Right cardiac atrium (tissue), 5 donors: Measurements from ENCODE around the gene UPP1. TPM values are rescaled to one million over a fixed set of nuclear protein-coding genes. Genes with fewer than 3 reads are reported as not detected.

Source experiments
- ATAC-seq, 2 donors: fragments of 200-7000 bp; cut with Tn5 transposase; one replicate each; pipeline versions ENCODE4 v1.8.0 to v1.9.1; 2020; ENCODE audit warnings: moderate library complexity in 2 of 2, mild to moderate bottlenecking in 1 of 2
- DNase-seq, 3 donors: peaks; one replicate each; pipeline ENCODE4 v3.0.0-alpha.2; 2020
- H3K27ac ChIP-seq: one replicate; pipeline ENCODE4 v1.5.1; 2013; ENCODE audit warnings: mild to moderate bottlenecking, low read length, control low read depth, moderate library complexity
- H3K27me3 ChIP-seq: one replicate; pipeline ENCODE4 v1.6.1; 2013; ENCODE audit not compliant: control insufficient read depth, insufficient read depth
- H3K4me1 ChIP-seq: one replicate; pipeline ENCODE4 v1.6.1; 2013; ENCODE audit warnings: low read length; ENCODE audit not compliant: control insufficient read depth, insufficient read depth
- H3K4me3 ChIP-seq: one replicate; pipeline ENCODE4 v1.5.1; 2013; ENCODE audit warnings: low read length, control low read depth
- H3K9me3 ChIP-seq: one replicate; pipeline ENCODE4 v1.6.1; 2013; ENCODE audit warnings: low read length; ENCODE audit not compliant: control insufficient read depth
- WGBS: extraction: QIAGEN DNeasy Blood & Tissue Kit; methylation state at CpG from one replicate; pipeline ENCODE4 v1.1.7; 2013; 5-methylcytosine and 5-hydroxymethylcytosine counted together
- intact Hi-C, 4 donors: fragments of 100-400 bp; cut with DNase I; formaldehyde crosslinking; loops; one replicate each; pipeline versions ENCODE4 v1.11.0 to v1.14.0; 2022 to 2023
- long read RNA-seq, 4 donors: library from polyadenylated mRNA; unstranded; transcript quantifications; one replicate each; pipeline ENCODE4 v2.0.0, GENCODE V29; 2020 to 2021
- polyA plus RNA-seq: library from polyadenylated mRNA; stranded (reverse); fragments of 200-250 nt; gene quantifications from one replicate; pipeline ENCODE4 v1.2.3, GENCODE V29; 2013
- total RNA-seq, 4 donors: library from RNA; stranded (reverse); fragmentation: NEBNext Ultra II Directional; extraction: Animal tissue kit (Norgen Biotek cat#: 25700); gene quantifications; one replicate each; pipeline ENCODE4 v1.2.1, GENCODE V29; 2021
- donor health status: healthy with polysubstance abuse.
- donor health status: DM: no; HTN: yes; CAD: no.
- donor health status: DM: no; HTN: no; CAD: no.
- donor health status: DM: no; HTN: yes; CAD: no; lungs with severe emphysema.
- donor health status: DM: yes; HTN: yes; CAD: no.

The UPP1 gene
- total RNA-seq (10 to 100 TPM; 20.6 to 29.0 (median 23.5) TPM), polyA plus RNA-seq (17.3 TPM)
- long read RNA-seq, donor 1, transcript UPP1-202 (6 exons, 955 nt) = major isoform, 11 of 21 reads
- long read RNA-seq, donor 1, partial matches to known transcripts = 2 of 21 reads
- long read RNA-seq, donor 1, other reads (novel, unspliced or antisense) = 2 of 21 reads
- long read RNA-seq, donor 2, transcript UPP1-202 (6 exons, 955 nt) = major isoform, 5 of 11 reads
- long read RNA-seq, donor 2, partial matches to known transcripts = 2 of 11 reads
- long read RNA-seq, donor 2, other reads (novel, unspliced or antisense) = 1 of 11 reads
- long read RNA-seq, donor 3, transcript UPP1-203 (9 exons, 1,375 nt) = minor isoform, 5 of 44 reads
- long read RNA-seq, donor 3, transcript UPP1-212 (3 exons, 2,782 nt) = major isoform, 13 of 44 reads
- long read RNA-seq, donor 3, transcript UPP1-202 (6 exons, 955 nt) = minor isoform, 7 of 44 reads
- long read RNA-seq, donor 3, partial matches to known transcripts = 2 of 44 reads
- long read RNA-seq, donor 3, other reads (novel, unspliced or antisense) = 17 of 44 reads
- long read RNA-seq, donor 4, partial matches to known transcripts = 0 of 8 reads
- long read RNA-seq, donor 4, other reads (novel, unspliced or antisense) = 3 of 8 reads

DNA sequence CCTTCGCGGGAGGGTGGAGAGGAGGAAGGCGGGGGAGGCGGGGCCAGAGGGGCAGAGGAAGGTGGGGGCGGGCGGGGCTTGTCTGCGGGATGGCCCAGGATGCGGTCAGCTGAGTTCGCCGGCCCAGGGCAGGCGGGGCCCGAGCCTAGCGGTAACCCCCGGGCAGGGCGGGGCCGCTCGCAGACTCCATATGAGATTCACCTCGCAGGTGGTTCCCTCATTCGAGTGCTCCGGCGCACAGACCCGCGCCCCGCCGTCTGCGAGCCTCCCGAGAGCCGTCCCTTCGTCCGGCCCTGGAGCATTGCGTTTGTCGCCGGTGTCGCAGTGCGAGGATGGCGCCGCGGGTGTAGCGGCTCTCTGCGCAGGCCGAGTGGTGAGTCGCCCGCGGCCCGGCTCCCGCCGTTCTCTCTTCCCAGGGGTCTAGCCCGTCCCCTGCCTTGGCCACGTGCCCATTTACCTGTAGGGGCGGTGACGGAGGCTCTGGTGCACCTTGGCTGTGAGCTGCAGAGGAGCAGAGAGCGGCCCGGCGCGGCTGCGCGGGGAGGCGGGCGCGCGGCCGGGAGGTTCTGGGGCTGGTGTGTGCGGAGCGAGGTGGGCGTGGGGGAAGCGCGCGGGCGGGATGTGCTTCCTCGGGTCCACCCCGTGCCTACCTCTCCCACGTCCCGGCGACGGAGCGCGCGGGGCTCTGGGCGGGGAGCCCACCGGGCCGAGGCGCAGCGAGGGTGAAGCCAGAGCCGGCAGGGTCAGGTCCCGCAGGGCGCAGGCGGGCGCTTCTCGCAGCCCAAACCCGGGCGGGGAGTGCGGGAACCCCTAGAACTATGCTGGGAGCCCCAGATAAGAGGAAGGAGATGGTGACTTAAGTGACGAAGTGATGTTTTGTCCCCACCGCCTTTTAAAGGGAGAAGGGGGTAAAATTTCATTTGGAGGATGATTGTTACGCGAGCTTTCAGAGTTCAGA, at the start of gene UPP1:
Gene UPP1, plus strand, starts transcription at position 220 of the 958 bp plus-strand sequence. CDS start 5,519 bp downstream, outside the sequence.
- ATAC-seq (peak; percentile 94 to 95), DNase-seq (peak; percentile 92 to 97 (median 96))
- H3K27ac ChIP-seq = peak within 1 kb of the TSS; percentile 93
- H3K27me3 ChIP-seq = no peaks in the 10 kb centered on the region
- 5% methylated on average over 96 of the region's 96 CpGs for WGBS
- no peaks in the 10 kb centered on the region for H3K4me1 ChIP-seq
- H3K9me3 ChIP-seq = no peaks in the 10 kb centered on the region
- intact Hi-C loops = loop anchor here in 1 of 4 donors (10.0 kb wide), 1 partner anchor 55 kb away; the partner anchor contains the start of gene C7orf57
- peak within 1 kb of the TSS; percentile 56 for H3K4me3 ChIP-seq

DNA sequence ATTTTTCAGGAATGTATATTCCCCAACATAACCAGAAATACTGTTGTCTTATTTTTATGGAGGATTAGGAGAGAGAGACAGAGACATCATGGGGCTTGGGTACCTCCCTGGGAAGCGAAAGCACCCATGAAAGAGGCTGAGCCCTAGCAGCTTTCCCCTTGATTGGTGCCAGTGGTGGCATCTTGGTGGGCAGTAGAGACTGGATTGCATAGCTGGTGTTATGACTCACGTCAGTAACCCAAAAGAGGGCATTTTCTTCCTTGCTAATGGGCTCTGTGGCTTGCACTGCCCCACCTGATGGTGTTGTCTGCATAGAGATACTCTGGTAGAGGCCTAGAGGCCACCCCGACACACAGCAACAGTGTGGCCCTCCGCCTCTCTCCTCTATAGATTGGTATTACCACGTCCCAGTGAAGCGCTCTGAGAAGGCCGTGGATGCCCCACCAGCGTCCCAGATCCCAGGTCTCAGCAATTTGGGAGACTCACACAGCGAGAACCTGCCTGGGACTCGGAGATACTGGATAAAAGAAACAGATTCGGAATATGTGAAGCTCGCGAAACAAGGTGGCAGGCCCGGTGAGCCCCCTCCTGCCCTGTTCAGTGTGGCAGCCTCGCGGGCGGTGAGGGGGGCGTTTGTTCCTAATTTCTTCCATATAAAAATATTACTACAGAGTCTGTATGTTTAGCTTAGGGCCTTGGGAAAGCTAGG, 48.0 kb upstream of the UPP1 start:
- Histone ChIP-seq H3K4me3 (no peak overlapping the region), H3K27me3 (no peaks in the 10 kb centered on the region), H3K9me3 (no peaks in the 10 kb centered on the region), H3K4me1 (no peaks in the 10 kb centered on the region), H3K27ac (no peak overlapping the region)
- DNase-seq (no peak), ATAC-seq (no peak)
- intact Hi-C loops = no loop called here
- 95% methylated on average over 18 of the region's 18 CpGs for WGBS

DNA sequence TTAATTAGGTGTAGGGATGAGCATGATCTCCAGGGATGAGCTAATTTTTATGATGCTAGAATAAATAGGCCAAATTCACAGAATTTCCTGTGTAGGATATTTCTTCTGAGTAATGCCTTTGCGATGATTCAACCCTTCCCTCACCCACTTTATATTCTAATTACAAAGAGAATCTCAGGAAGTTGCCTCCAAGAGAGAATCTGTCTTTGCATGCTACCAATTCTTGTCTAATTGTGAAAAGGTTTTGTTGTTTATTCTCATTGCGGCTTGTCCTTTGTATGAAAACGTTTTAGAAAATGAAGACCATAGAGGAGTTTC, 47.5 kb upstream of the UPP1 start:
- intact Hi-C loops = no loop called here
- ATAC-seq = no peak
- Histone ChIP-seq H3K27ac (no peak overlapping the region), H3K4me3 (no peak overlapping the region), H3K4me1 (no peaks in the 10 kb centered on the region), H3K9me3 (no peaks in the 10 kb centered on the region), H3K27me3 (no peaks in the 10 kb centered on the region)
- no peak for DNase-seq
- 61% methylated on average over 3 of the region's 3 CpGs for WGBS

DNA sequence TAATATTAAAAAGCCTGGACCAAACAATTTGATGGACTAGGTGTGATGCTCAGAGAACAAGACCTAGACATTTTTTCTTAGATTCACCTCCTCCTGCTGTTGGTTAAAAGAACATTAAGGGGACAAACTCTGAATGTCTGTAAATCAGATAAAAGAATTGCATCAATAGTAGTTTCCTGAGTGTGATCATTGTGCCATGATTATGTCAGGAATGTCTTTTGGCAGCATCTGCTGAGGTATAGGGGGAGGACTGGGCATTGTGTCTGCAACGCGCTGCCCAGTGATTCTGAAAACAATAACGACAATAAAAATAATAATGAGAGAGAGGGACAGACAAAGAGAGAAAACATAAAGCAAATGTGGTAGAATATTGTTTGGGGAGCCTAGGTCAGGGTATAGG, 46.8 kb upstream of the UPP1 start:
- intact Hi-C loops = no loop called here

DNA sequence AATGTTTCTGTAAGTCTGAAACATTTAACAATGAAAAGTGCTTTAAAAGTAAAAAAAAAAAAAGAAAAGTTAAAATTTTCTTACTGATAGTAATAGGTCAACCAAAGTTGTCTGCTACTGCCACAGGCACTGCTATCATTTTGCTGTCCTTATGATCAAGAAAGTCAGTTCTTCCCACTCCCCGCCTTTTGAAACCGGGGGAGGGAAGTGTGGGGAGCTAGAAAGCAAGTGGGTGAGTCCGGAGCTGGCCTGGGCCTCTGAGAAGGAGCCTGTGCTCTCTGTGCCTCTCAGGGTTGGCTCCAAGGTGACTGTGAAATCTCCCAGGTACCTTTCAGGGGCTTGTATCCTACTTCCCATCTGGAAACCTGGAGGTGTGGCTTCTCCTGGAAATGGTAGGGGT, 46.4 kb upstream of the UPP1 start:
- Histone ChIP-seq H3K27me3 (no peaks in the 10 kb centered on the region), H3K27ac (no peak overlapping the region), H3K4me1 (no peaks in the 10 kb centered on the region), H3K9me3 (no peaks in the 10 kb centered on the region), H3K4me3 (no peak overlapping the region)
- no peak for DNase-seq
- WGBS = 55% methylated on average over 3 of the region's 3 CpGs
- intact Hi-C loops = no loop called here
- ATAC-seq = no peak

More for the DNA sequence above, 46.8 kb upstream of the UPP1 start:
- DNase-seq = no peak
- no peak overlapping the region for H3K27ac ChIP-seq
- no peaks in the 10 kb centered on the region for H3K9me3 ChIP-seq
- ATAC-seq = no peak
- no peaks in the 10 kb centered on the region for H3K27me3 ChIP-seq
- no peak overlapping the region for H3K4me3 ChIP-seq
- 68% methylated on average over 3 of the region's 3 CpGs for WGBS
- no peaks in the 10 kb centered on the region for H3K4me1 ChIP-seq

DNA sequence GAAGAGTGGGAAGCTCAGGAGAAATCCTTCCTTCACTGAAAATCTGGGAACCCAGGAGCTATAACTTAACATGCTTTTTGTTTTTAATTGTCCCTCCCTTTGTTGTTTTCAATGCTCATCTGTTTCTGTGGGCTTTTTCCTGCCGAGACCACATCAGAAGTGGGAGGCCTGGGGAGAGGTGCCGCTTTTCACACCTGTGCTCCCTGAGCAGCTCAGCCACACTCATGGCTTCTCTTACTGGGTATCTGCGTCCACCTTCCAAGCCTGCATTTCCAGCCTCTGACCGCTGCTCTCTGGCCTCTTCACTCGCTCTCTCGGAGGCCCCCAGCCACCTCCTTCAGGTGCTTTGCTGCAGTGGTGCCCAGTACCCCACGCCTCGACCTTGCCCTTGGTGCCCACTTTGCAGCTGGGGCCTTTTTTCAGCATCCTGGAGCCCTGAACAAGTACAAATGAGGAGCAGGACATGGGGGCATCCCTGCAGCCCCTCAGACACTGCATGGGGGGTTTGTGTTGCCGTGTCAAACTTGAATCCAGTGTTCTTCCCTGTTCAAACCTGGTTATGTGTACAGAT, 43.8 kb upstream of the UPP1 start:
- no peak overlapping the region for H3K27ac ChIP-seq
- no peak for ATAC-seq
- no peaks in the 10 kb centered on the region for H3K27me3 ChIP-seq
- H3K4me3 ChIP-seq = no peak overlapping the region
- no peak for DNase-seq
- intact Hi-C loops = no loop called here
- WGBS = 76% methylated on average over 9 of the region's 9 CpGs
- no peaks in the 10 kb centered on the region for H3K9me3 ChIP-seq
- no peaks in the 10 kb centered on the region for H3K4me1 ChIP-seq

DNA sequence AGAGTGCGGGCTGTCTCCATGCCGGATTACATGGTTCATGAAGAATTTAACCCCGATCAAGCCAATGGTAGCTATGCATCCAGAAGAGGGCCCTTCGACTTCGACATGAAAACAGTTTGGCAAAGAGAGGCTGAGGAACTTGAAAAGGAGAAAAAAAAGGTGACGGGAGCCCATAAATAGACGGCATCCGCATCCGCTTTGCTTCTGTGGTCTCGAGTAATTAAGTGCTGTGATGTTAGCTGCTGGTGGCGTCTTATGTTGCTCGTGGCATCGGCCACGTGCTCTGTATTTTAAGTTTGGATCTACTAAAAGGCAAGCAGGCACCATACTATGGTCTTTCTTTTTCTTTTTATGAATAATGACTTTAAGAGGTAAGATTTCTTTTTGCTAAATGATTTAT, 42.6 kb upstream of the UPP1 start:
- 57% methylated on average over 14 of the region's 14 CpGs for WGBS
- no peak for DNase-seq
- H3K27me3 ChIP-seq = no peaks in the 10 kb centered on the region
- no peaks in the 10 kb centered on the region for H3K4me1 ChIP-seq
- intact Hi-C loops = no loop called here
- no peak for ATAC-seq
- no peak overlapping the region for H3K27ac ChIP-seq
- no peaks in the 10 kb centered on the region for H3K9me3 ChIP-seq
- no peak overlapping the region for H3K4me3 ChIP-seq

DNA sequence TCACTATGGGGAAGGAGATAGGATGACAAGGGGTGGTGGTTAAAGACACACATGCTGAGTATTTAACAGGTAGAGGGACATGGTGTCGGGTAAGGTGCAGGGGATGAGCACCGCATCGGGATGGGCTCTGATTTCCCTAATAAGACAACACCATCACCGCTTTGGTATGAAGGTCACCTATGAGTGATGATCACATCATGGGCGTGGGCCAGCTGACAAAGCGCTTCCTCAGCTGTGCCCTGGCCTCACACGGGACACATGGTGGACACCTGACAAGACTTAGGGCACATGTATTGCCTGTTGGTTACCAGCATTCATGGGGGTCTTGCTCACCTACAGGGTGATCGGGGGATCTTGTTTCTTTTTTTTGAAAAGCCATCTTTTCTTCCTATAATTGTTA, 41.0 kb upstream of the UPP1 start:
- Histone ChIP-seq H3K4me1 (no peaks in the 10 kb centered on the region), H3K9me3 (no peaks in the 10 kb centered on the region), H3K27me3 (no peaks in the 10 kb centered on the region), H3K27ac (no peak overlapping the region), H3K4me3 (no peak overlapping the region)
- intact Hi-C loops = no loop called here
- DNase-seq (no peak), ATAC-seq (no peak)
- WGBS = 95% methylated on average over 8 of the region's 8 CpGs

DNA sequence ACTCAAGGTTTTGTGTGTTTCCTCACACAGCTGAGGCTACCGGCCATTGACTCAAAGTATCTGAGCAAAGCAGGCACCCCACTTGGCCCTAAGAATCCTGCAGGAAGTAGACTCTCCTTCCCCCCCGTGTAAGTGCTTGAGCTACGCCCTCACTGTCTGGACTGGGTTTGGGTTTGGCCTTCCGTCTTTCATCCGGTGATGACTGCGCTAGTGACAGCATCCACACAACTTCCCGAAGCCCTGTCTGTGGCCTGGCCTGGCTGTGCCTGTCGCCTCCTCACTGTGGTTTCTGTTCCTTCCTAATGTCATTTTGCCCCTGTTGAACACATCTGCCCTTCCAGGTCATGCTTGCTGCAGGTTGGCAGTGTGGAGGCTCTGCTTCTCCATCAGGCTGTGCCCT, 39.2 kb upstream of the UPP1 start:
- Histone ChIP-seq H3K9me3 (no peaks in the 10 kb centered on the region), H3K27ac (no peak overlapping the region), H3K4me3 (no peak overlapping the region), H3K27me3 (no peaks in the 10 kb centered on the region), H3K4me1 (no peaks in the 10 kb centered on the region)
- intact Hi-C loops = no loop called here
- ATAC-seq (peak in 1 of 2 donors; percentile 57), DNase-seq (peak in 1 of 3 donors; percentile 49)
- 78% methylated on average over 8 of the region's 8 CpGs for WGBS

DNA sequence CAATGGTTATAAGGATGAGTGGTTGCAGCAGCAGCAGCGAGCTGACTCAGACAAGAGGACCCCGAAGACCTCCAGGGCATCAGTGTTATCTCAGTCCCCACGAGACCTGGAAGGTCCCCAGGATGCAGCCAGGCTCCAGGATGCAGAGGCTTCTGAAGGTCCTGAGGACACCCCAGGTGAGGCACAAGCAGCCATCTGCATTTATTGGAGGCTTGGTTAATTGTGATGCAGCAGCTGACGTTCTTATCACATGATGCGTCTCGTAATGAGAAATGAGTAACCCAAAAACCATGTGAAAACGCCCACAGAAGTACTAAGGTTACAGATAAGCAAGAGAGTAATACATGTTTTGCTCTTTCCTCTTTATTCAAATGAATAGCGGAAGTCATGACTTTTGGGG, 36.3 kb upstream of the UPP1 start:
- WGBS = 65% methylated on average over 8 of the region's 8 CpGs
- Histone ChIP-seq H3K27me3 (no peaks in the 10 kb centered on the region), H3K4me1 (no peaks in the 10 kb centered on the region), H3K27ac (no peak overlapping the region), H3K4me3 (no peak overlapping the region), H3K9me3 (no peaks in the 10 kb centered on the region)
- ATAC-seq (no peak), DNase-seq (no peak)
- intact Hi-C loops = no loop called here
